ENCODE data around the gene FOXP1. TPM values are rescaled to one million over a fixed set of nuclear protein-coding genes. Genes with fewer than 3 reads are reported as not detected.

The FOXP1 gene
- polyA plus RNA-seq, 1 donor from 2014 or later = 5.6 TPM

DNA sequence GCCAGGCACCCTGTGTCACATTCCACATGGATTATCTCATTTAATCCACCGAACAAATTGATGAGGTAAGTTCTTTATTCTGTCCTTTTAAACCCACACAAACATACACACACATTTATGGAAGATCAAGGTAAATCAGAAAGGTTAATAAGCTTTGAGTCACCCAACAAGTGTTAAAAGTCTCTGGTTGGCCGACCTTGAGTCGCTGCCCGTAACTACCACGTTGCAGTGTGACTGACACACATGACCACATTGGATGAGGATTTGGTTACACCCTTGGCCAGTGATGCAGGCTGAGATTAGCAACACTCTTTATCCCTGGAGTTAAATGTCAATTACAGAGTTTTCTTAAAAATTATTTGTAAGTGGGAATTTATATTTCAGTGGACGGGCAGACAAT lies 19.2 kb downstream of the FOXP1 start:
- no peaks in the 10 kb centered on the region for H3K9me2 ChIP-seq (ENCODE audit: insufficient read depth, low read length)
- no peaks in the 10 kb centered on the region for H3K27me3 ChIP-seq (ENCODE audit: insufficient read depth, low read depth, low read length)
- H3K79me2 ChIP-seq (replicated peaks; ENCODE audit: insufficient read depth, low read length) = no peaks in the 10 kb centered on the region
- H4K20me1 ChIP-seq (ENCODE audit: insufficient read depth) = no peaks in the 10 kb centered on the region
- no peak overlapping the region for H2AFZ ChIP-seq (ENCODE audit: low read depth, low read length)
- no peaks in the 10 kb centered on the region for H3K36me3 ChIP-seq (ENCODE audit: insufficient read depth, low read length)
- no peak overlapping the region for H3K4me2 ChIP-seq (ENCODE audit: low read length)
- H3K4me3 ChIP-seq (ENCODE audit: low read length) = no peak overlapping the region
- no peaks in the 10 kb centered on the region for H3F3A ChIP-seq (ENCODE audit: insufficient read depth, low read length, poor library complexity, severe bottlenecking)
- TF ChIP-seq TAF1 (IDR thresholded peaks at IDR 0.05; ENCODE audit: low read depth) = no peak
- no peaks in the 10 kb centered on the region for H3K9me3 ChIP-seq (ENCODE audit: low read length)
- no peak overlapping the region for H3K27ac ChIP-seq (ENCODE audit: low read length)
- no peak overlapping the region for H3K9ac ChIP-seq (ENCODE audit: low read length)

DNA sequence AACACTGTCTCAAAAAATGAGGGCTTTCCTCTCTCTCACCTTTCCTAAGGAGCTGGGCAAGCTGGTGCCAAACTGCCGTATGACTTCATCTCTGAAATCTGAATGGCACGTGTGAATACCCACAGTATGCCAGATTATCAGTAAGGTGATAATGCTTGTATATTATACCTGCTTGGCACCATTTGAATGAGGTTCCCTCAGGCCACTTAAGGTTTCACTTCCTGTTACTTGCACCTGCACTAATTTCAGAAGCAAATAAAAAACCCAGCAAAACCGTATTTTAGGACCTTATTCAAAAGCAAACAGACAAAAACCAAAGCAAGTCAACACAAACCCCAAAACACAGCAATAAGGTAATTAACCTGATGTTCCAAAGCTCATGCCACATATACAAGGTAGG lies 19.7 kb downstream of the FOXP1 start:
- H3K9me3 ChIP-seq (ENCODE audit: low read length) = no peaks in the 10 kb centered on the region
- H3K27me3 ChIP-seq (ENCODE audit: insufficient read depth, low read depth, low read length) = no peaks in the 10 kb centered on the region
- no peaks in the 10 kb centered on the region for H3K36me3 ChIP-seq (ENCODE audit: insufficient read depth, low read length)
- no peak overlapping the region for H3K4me2 ChIP-seq (ENCODE audit: low read length)
- H3F3A ChIP-seq (ENCODE audit: insufficient read depth, low read length, poor library complexity, severe bottlenecking) = no peaks in the 10 kb centered on the region
- H3K9ac ChIP-seq (ENCODE audit: low read length) = no peak overlapping the region
- H3K9me2 ChIP-seq (ENCODE audit: insufficient read depth, low read length) = no peaks in the 10 kb centered on the region
- TF ChIP-seq EZH2 (IDR thresholded peaks at IDR 0.05; ENCODE audit: borderline replicate concordance, insufficient read depth, low read length, poor library complexity, severe bottlenecking) = no peak
- TF ChIP-seq SMC3 (conservative IDR thresholded peaks at IDR 0.05; ENCODE audit: poor library complexity) = no peak
- TF ChIP-seq EP300 (conservative IDR thresholded peaks at IDR 0.05; ENCODE audit: poor library complexity, severe bottlenecking) = no peak
- TF ChIP-seq, protein P1, sequence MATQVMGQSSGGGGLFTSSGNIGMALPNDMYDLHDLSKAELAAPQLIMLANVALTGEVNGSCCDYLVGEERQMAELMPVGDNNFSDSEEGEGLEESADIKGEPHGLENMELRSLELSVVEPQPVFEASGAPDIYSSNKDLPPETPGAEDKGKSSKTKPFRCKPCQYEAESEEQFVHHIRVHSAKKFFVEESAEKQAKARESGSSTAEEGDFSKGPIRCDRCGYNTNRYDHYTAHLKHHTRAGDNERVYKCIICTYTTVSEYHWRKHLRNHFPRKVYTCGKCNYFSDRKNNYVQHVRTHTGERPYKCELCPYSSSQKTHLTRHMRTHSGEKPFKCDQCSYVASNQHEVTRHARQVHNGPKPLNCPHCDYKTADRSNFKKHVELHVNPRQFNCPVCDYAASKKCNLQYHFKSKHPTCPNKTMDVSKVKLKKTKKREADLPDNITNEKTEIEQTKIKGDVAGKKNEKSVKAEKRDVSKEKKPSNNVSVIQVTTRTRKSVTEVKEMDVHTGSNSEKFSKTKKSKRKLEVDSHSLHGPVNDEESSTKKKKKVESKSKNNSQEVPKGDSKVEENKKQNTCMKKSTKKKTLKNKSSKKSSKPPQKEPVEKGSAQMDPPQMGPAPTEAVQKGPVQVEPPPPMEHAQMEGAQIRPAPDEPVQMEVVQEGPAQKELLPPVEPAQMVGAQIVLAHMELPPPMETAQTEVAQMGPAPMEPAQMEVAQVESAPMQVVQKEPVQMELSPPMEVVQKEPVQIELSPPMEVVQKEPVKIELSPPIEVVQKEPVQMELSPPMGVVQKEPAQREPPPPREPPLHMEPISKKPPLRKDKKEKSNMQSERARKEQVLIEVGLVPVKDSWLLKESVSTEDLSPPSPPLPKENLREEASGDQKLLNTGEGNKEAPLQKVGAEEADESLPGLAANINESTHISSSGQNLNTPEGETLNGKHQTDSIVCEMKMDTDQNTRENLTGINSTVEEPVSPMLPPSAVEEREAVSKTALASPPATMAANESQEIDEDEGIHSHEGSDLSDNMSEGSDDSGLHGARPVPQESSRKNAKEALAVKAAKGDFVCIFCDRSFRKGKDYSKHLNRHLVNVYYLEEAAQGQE (IDR thresholded peaks at IDR 0.05; ENCODE audit: borderline replicate concordance) = no peak
- TF ChIP-seq MXI1 (conservative IDR thresholded peaks at IDR 0.05; ENCODE audit: poor library complexity, severe bottlenecking) = no peak
- TF ChIP-seq TAF1 (IDR thresholded peaks at IDR 0.05; ENCODE audit: low read depth) = no peak
- H2AFZ ChIP-seq (ENCODE audit: low read depth, low read length) = no peak overlapping the region
- no peaks in the 10 kb centered on the region for H3K79me2 ChIP-seq (replicated peaks; ENCODE audit: insufficient read depth, low read length)
- no peak overlapping the region for H3K27ac ChIP-seq (ENCODE audit: low read length)
- H3K4me3 ChIP-seq (ENCODE audit: low read length) = no peak overlapping the region
- no peaks in the 10 kb centered on the region for H4K20me1 ChIP-seq (ENCODE audit: insufficient read depth)

DNA sequence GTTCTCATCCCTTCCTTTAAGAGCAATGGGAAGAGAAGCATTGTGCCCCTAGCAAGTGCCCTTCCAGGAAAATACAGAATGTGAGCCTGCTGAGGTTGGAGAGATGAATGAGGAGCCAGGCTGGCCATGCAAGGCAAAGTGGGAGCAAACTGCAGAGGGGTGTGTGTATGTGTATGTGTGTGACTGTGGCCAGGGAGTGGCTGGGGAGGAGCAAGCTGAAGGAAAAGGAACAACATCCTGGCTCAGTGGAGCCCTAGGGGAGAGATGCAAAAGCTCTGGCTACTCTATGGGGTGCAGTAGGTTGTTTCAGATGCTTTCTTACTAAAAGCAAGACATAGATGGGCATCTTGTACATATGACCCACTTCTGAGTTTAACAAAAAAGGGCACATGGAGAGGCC lies 20.6 kb downstream of the FOXP1 start:
- H3K4me2 ChIP-seq (ENCODE audit: low read length) = no peak overlapping the region
- H2AFZ ChIP-seq (ENCODE audit: low read depth, low read length) = no peak overlapping the region
- no peaks in the 10 kb centered on the region for H3F3A ChIP-seq (ENCODE audit: insufficient read depth, low read length, poor library complexity, severe bottlenecking)
- TF ChIP-seq RAD21 (conservative IDR thresholded peaks at IDR 0.05) (no peak), POLR2AphosphoS5 (IDR thresholded peaks at IDR 0.05) (no peak), SMC3 (conservative IDR thresholded peaks at IDR 0.05; ENCODE audit: poor library complexity) (no peak), MXI1 (conservative IDR thresholded peaks at IDR 0.05; ENCODE audit: poor library complexity, severe bottlenecking) (no peak), TAF1 (IDR thresholded peaks at IDR 0.05; ENCODE audit: low read depth) (no peak), EP300 (conservative IDR thresholded peaks at IDR 0.05; ENCODE audit: poor library complexity, severe bottlenecking) (no peak), EZH2 (IDR thresholded peaks at IDR 0.05; ENCODE audit: borderline replicate concordance, insufficient read depth, low read length, poor library complexity, severe bottlenecking) (no peak)
- TF ChIP-seq, protein P2, sequence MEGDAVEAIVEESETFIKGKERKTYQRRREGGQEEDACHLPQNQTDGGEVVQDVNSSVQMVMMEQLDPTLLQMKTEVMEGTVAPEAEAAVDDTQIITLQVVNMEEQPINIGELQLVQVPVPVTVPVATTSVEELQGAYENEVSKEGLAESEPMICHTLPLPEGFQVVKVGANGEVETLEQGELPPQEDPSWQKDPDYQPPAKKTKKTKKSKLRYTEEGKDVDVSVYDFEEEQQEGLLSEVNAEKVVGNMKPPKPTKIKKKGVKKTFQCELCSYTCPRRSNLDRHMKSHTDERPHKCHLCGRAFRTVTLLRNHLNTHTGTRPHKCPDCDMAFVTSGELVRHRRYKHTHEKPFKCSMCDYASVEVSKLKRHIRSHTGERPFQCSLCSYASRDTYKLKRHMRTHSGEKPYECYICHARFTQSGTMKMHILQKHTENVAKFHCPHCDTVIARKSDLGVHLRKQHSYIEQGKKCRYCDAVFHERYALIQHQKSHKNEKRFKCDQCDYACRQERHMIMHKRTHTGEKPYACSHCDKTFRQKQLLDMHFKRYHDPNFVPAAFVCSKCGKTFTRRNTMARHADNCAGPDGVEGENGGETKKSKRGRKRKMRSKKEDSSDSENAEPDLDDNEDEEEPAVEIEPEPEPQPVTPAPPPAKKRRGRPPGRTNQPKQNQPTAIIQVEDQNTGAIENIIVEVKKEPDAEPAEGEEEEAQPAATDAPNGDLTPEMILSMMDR (IDR thresholded peaks at IDR 0.05; ENCODE audit: poor library complexity, severe bottlenecking) = no peak
- TF ChIP-seq, protein P1 (IDR thresholded peaks at IDR 0.05; ENCODE audit: borderline replicate concordance) = no peak
- no peak overlapping the region for H3K4me3 ChIP-seq (ENCODE audit: low read length)
- H3K9me3 ChIP-seq (ENCODE audit: low read length) = no peaks in the 10 kb centered on the region
- no peak overlapping the region for H3K9ac ChIP-seq (ENCODE audit: low read length)
- H3K9me2 ChIP-seq (ENCODE audit: insufficient read depth, low read length) = no peaks in the 10 kb centered on the region
- H4K20me1 ChIP-seq (ENCODE audit: insufficient read depth) = no peaks in the 10 kb centered on the region
- H3K79me2 ChIP-seq (replicated peaks; ENCODE audit: insufficient read depth, low read length) = no peaks in the 10 kb centered on the region
- no peaks in the 10 kb centered on the region for H3K36me3 ChIP-seq (ENCODE audit: insufficient read depth, low read length)
- no peaks in the 10 kb centered on the region for H3K27me3 ChIP-seq (ENCODE audit: insufficient read depth, low read depth, low read length)
- no peak overlapping the region for H3K27ac ChIP-seq (ENCODE audit: low read length)
